Measurements from ENCODE around the gene XAGE5. TPM values are rescaled to one million over a fixed set of nuclear protein-coding genes. Genes with fewer than 3 reads are reported as not detected.
"Not testable (repeated sequence)": the region's sequence is repeated elsewhere in the genome, so short reads cannot be mapped to it uniquely, and the experiment has no call there.

XAGE5 gene
- total RNA-seq, 1 donor from 2014 or later = not detected

GRCh38 chrX:52824608-52825007 lies 13.5 kb downstream of the XAGE5 start:
- no peaks in the 10 kb centered on the region for H3K4me1 Mint-ChIP-seq

DNA sequence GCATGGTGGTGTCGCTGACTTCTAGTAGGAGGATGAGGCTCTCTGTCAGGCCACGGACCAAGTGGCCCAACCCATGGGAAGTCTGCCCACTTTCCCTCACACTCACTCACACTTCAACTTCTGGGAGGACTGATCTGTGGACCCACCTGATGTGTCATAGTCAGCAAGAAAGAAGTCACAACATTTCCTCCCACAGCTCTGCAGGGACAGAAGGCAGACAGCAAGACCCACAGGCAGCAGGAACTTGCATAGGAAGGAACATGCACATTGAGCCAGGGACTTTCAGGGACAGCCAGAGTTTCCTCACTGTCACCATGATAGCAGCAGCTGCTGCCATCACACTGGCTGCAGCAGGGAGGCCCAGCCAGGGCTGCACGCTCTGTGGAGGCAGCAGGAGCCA lies 19.5 kb downstream of the XAGE5 start:
- no peak for ATAC-seq (ENCODE audit: low read depth)
- no peak for DNase-seq
- ChIA-PET CTCF (no interaction called here), POLR2A (no interaction called here)
- Mint-ChIP-seq H3K4me1 (no peaks in the 10 kb centered on the region), H3K27me3 (no peaks in the 10 kb centered on the region), H3K36me3 (ENCODE audit: low read depth) (no peaks in the 10 kb centered on the region), H3K27ac (no peak overlapping the region), H3K4me3 (no peak overlapping the region), H3K9me3 (no peaks in the 10 kb centered on the region)
- no peak for TF ChIP-seq CTCF (IDR thresholded peaks at IDR 0.05)
- intact Hi-C loops (cut with micrococcal nuclease) = no loop called here

More at GRCh38 chrX:52824608-52825007, 13.5 kb downstream of the XAGE5 start:
- H3K27me3 Mint-ChIP-seq = no peaks in the 10 kb centered on the region
- no peak overlapping the region for H3K27ac Mint-ChIP-seq
- ChIA-PET POLR2A (no interaction called here), CTCF (no interaction called here)
- no peak for TF ChIP-seq CTCF (IDR thresholded peaks at IDR 0.05)
- intact Hi-C loops (cut with micrococcal nuclease) = no loop called here
- no peaks in the 10 kb centered on the region for H3K36me3 Mint-ChIP-seq (ENCODE audit: low read depth)
- no peak overlapping the region for H3K4me3 Mint-ChIP-seq
- H3K9me3 Mint-ChIP-seq = no peaks in the 10 kb centered on the region
- ATAC-seq (ENCODE audit: low read depth) (no peak), DNase-seq (no peak)

DNA sequence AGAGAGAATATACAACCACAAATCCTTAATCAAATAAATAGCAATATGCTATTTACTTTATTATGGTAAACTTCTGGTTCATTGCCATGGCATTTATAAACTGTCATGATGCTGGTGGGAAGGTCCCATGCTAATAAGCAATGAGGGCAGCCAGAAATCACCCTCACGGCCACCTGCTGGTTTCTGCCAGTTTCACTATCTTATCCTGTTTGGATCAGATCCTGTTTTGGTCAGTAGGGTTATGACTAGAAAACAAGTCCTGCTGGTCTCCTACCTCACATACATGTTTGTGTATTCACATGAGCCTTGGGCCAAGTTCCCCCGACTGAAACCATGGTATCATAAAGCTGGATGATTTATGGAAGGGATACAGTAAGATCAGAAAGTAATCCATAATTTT lies 28.1 kb downstream of the XAGE5 start:
- ATAC-seq (ENCODE audit: low read depth) (no peak), DNase-seq (no peak)
- H3K27ac Mint-ChIP-seq = no peak overlapping the region
- H3K4me1 Mint-ChIP-seq = no peaks in the 10 kb centered on the region
- peaks cover 2% of the 10 kb centered on the region for H3K27me3 Mint-ChIP-seq
- no peaks in the 10 kb centered on the region for H3K36me3 Mint-ChIP-seq (ENCODE audit: low read depth)
- H3K4me3 Mint-ChIP-seq = no peak overlapping the region
- no peaks in the 10 kb centered on the region for H3K9me3 Mint-ChIP-seq
- no peak for TF ChIP-seq CTCF (IDR thresholded peaks at IDR 0.05)
- CTCF ChIA-PET = no interaction called here
- intact Hi-C loops (cut with micrococcal nuclease) = no loop called here
- POLR2A ChIA-PET = no interaction called here

- H3K4me1 Mint-ChIP-seq; ATAC-seq (ENCODE audit: low read depth); H3K36me3 Mint-ChIP-seq (ENCODE audit: low read depth); DNase-seq; H3K9me3 Mint-ChIP-seq; CTCF ChIA-PET; H3K27ac Mint-ChIP-seq; H3K27me3 Mint-ChIP-seq; H3K4me3 Mint-ChIP-seq; POLR2A ChIA-PET; intact Hi-C loops (cut with micrococcal nuclease): not testable (repeated sequence)
Observed at GRCh38 chrX:52843619-52844018, 32.5 kb downstream of the XAGE5 start.

GRCh38 chrX:52852110-52852860 lies 41.2 kb downstream of the XAGE5 start:
- ATAC-seq (ENCODE audit: low read depth) = no peak

DNA sequence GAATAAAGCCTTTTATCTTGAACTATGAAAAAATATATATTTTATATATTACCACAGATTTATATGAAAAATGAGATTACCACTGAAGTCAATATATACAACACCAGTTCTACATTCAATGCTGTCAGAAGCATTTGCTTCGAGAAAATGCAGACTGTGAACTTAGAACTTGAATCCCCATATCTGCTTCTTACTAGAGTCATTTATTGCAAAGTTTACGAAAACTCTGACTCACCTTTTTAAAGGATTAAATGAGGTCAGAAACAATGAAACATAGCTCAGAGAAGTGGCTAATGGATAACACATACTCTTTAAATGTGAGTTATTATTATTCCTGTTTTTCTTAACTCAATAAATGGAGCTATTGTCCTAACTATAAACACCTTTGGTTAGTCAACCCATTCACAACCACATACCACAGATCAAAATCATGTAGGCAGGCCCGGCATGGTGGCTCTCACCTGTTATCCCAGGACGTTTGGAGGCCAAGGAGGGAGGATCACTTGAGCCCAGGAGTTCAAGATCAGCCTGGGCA lies 46.0 kb downstream of the XAGE5 start:
- H3K9me3 Mint-ChIP-seq; H3K36me3 Mint-ChIP-seq (ENCODE audit: low read depth); H3K4me3 Mint-ChIP-seq; H3K27me3 Mint-ChIP-seq; ATAC-seq (ENCODE audit: low read depth); DNase-seq; H3K27ac Mint-ChIP-seq; intact Hi-C loops (cut with micrococcal nuclease); POLR2A ChIA-PET; CTCF ChIA-PET: not testable (repeated sequence)
- H3K4me1 Mint-ChIP-seq = peaks cover 12% of the 10 kb centered on the region

More at GRCh38 chrX:52852110-52852860, 41.2 kb downstream of the XAGE5 start:
- H3K4me1 Mint-ChIP-seq = peaks cover 12% of the 10 kb centered on the region
- DNase-seq = no peak
- H3K9me3 Mint-ChIP-seq = no peaks in the 10 kb centered on the region
- TF ChIP-seq CTCF (IDR thresholded peaks at IDR 0.05) = no peak
- ChIA-PET CTCF (no interaction called here), POLR2A (no interaction called here)
- no peaks in the 10 kb centered on the region for H3K27me3 Mint-ChIP-seq
- H3K36me3 Mint-ChIP-seq (ENCODE audit: low read depth) = no peaks in the 10 kb centered on the region
- intact Hi-C loops (cut with micrococcal nuclease) = no loop called here
- H3K4me3 Mint-ChIP-seq = no peak overlapping the region
- no peak overlapping the region for H3K27ac Mint-ChIP-seq
